ENCODE data around the gene ASIC2. TPM values are rescaled to one million over a fixed set of nuclear protein-coding genes. Genes with fewer than 3 reads are reported as not detected.

ASIC2 gene
- total RNA-seq, 1 experiment from 2014 or later, result not detected

DNA sequence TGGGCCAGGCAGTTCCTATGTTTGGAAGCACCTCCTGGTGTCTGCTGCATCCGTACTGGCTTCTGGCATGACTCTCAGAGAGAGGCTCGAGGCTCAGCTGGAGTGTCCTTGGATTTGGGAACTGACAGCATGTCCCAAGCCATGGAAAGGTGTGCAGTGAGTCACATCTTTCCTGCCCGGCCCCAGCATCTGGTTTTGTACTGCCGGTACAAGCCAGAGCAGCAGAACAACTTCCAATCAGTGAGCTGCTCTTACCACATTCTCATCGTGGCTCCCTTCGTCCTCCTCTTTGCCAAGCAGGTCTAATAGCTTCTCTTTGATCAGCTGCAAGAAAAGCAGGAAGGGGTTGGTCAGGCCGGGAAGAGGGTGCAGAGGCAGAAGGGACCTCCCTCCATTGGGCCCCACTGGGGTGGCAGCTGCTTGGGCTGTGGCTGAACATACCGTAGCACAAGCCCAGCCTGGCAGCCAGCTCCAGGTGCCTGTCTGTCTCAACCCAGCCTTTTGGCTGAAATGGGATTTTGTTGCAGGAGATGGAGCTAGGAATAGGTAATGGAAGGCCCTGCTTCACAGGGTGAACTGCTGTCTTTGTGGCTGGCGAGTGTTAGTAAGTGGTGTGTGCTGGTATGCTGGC, 277.3 kb downstream of the ASIC2 start:
- H3K36me3 ChIP-seq (ENCODE audit: insufficient read depth, low read length), result no peaks in the 10 kb centered on the region
- no peaks in the 10 kb centered on the region for H4K20me1 ChIP-seq (ENCODE audit: insufficient read depth, low read depth, low read length)
- H3K27ac ChIP-seq (ENCODE audit: low read length), result no peak overlapping the region
- H3K27me3 ChIP-seq (ENCODE audit: low read length), result no peaks in the 10 kb centered on the region
- no peaks in the 10 kb centered on the region for H3K79me2 ChIP-seq (ENCODE audit: low read length)
- H3K4me3 ChIP-seq (ENCODE audit: low read length), result no peak overlapping the region
- no peaks in the 10 kb centered on the region for H3K9me3 ChIP-seq (ENCODE audit: low read length)
- no peak overlapping the region for H3K9ac ChIP-seq (ENCODE audit: low read length)
- DNase-seq, result no peak
- H3K4me2 ChIP-seq (ENCODE audit: low read depth, low read length, poor library complexity, severe bottlenecking), result no peak overlapping the region
- H2AFZ ChIP-seq (ENCODE audit: low read length), result no peak overlapping the region
- H3K4me1 ChIP-seq (ENCODE audit: low read length), result no peaks in the 10 kb centered on the region
- H3K9me2 ChIP-seq (replicated peaks; ENCODE audit: insufficient read depth, low read length), result no peaks in the 10 kb centered on the region

DNA sequence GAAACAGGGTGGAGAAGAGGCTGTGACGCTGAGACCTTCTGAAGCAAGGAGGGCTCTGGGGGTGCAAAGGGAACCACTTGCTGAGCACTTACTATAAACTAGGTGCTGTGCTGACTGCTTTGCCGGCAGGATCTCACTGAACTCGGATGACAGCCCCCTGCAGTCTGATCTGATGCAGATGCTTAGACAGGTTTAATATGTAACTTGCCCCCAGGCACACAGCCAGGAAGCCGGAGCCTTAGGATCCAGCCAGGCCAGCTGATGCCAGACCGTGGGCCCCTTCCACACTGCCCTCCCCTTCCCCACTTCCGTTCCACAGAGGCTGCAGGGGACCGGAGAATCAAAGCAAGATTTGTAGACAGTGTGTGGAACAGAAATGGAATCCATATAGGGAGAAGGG, 278.3 kb downstream of the ASIC2 start:
- no peaks in the 10 kb centered on the region for H3K9me2 ChIP-seq (replicated peaks; ENCODE audit: insufficient read depth, low read length)
- H3K27me3 ChIP-seq (ENCODE audit: low read length), result no peaks in the 10 kb centered on the region
- no peak overlapping the region for H3K4me3 ChIP-seq (ENCODE audit: low read length)
- no peaks in the 10 kb centered on the region for H4K20me1 ChIP-seq (ENCODE audit: insufficient read depth, low read depth, low read length)
- H3K36me3 ChIP-seq (ENCODE audit: insufficient read depth, low read length), result no peaks in the 10 kb centered on the region
- no peak overlapping the region for H2AFZ ChIP-seq (ENCODE audit: low read length)
- H3K4me2 ChIP-seq (ENCODE audit: low read depth, low read length, poor library complexity, severe bottlenecking), result no peak overlapping the region
- H3K9ac ChIP-seq (ENCODE audit: low read length), result no peak overlapping the region
- H3K4me1 ChIP-seq (ENCODE audit: low read length), result no peaks in the 10 kb centered on the region
- no peaks in the 10 kb centered on the region for H3K79me2 ChIP-seq (ENCODE audit: low read length)
- DNase-seq, result no peak
- H3K9me3 ChIP-seq (ENCODE audit: low read length), result no peaks in the 10 kb centered on the region
- H3K27ac ChIP-seq (ENCODE audit: low read length), result no peak overlapping the region

DNA sequence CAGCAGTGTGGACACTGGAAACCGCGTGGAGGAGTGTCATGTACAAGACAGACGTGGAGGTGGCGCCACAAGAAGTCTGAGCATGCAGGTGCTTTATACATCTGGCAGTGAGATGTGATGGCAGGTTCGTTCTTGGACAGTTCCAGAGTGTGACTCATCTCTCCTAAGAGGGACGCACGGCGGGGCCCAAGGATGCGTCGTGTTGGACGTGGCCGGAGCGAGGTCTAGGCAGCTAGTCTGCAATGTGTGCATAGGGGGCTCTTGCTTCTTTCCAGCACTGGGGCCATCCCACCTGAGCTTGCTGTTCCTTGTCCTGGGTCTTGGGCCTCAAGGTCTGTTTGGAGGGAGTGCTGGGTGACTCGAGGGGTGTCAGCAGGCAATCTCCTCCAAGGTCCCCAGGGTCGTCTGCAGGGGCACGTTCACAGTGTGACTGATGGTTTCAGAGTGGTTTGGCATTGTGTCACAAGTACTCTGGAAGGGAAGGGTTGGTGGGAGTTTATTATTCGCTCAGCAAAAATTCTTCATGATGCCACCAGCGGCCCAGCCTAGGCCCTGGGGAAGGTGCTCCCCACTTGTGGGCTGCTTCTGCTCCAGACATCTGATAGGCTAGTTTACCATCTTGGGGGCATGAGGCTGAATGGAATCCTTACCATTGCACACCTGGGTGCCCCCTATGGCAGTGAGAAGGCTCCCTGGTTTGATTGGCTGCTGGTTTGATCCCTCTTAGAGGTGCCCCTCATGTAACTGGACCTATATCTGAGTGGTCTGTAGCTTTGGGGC, 279.3 kb downstream of the ASIC2 start:
- Histone ChIP-seq H3K27me3 (ENCODE audit: low read length) (no peaks in the 10 kb centered on the region), H3K79me2 (ENCODE audit: low read length) (no peaks in the 10 kb centered on the region)
- no peak for DNase-seq

DNA sequence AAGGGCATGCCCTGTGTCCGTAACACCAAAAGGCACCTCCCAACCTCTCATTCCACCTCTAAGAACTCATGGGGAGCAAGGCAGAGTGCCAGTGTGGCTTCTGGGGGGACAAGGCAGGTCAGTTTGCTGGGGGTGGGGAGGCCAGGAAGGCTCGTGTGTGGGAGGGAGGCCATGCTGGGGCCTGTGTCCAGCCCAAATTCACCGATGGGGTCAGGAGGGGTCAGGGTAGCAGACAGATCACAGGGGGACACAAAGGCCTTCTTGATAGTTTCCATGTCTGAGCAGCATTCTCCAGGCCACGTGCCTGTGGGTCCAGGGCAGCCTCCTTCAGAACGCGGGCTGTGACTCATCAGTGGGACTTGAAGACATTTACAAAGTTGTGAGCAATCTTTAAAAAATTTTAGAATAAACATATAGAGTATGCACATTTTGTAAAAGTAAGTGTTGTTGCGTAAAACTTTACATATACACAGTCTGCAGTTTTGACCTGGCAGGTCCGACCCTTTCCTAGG, 280.5 kb downstream of the ASIC2 start:
- Histone ChIP-seq H2AFZ (ENCODE audit: low read length) (no peak overlapping the region), H3K27me3 (ENCODE audit: low read length) (no peaks in the 10 kb centered on the region), H3K4me3 (ENCODE audit: low read length) (no peak overlapping the region)

More for the DNA sequence above, 279.3 kb downstream of the ASIC2 start:
- Histone ChIP-seq H3K9me3 (ENCODE audit: low read length) (no peaks in the 10 kb centered on the region), H3K4me2 (ENCODE audit: low read depth, low read length, poor library complexity, severe bottlenecking) (no peak overlapping the region), H3K36me3 (ENCODE audit: insufficient read depth, low read length) (no peaks in the 10 kb centered on the region), H3K9ac (ENCODE audit: low read length) (no peak overlapping the region), H3K4me3 (ENCODE audit: low read length) (no peak overlapping the region), H3K27ac (ENCODE audit: low read length) (no peak overlapping the region), H4K20me1 (ENCODE audit: insufficient read depth, low read depth, low read length) (no peaks in the 10 kb centered on the region), H3K4me1 (ENCODE audit: low read length) (no peaks in the 10 kb centered on the region), H2AFZ (ENCODE audit: low read length) (no peak overlapping the region), H3K9me2 (replicated peaks; ENCODE audit: insufficient read depth, low read length) (no peaks in the 10 kb centered on the region)

DNA sequence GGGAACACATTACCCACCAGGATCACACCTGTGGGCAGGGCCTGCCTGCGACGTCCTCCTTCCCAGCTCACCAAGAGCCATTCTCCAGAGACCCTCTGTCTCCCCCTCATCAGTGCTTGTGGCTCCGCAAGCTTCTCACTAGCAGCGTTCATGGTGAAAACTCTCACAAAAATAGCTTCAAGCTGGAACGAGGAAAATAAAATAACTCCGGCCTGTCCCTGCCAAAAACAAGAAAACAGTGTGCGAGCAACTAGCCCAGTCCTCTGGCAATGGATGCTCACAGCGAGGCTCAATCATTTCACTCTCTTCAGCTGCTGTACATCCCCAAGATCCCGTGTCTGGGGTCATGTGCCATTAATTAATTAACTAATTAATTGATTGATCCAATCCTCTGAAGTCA, 283.5 kb downstream of the ASIC2 start:
- H3K4me3 ChIP-seq (ENCODE audit: low read length), result no peak overlapping the region
- DNase-seq, result no peak
- H3K4me1 ChIP-seq (ENCODE audit: low read length), result no peaks in the 10 kb centered on the region
- no peaks in the 10 kb centered on the region for H3K79me2 ChIP-seq (ENCODE audit: low read length)
- no peaks in the 10 kb centered on the region for H3K27me3 ChIP-seq (ENCODE audit: low read length)
- no peaks in the 10 kb centered on the region for H3K9me3 ChIP-seq (ENCODE audit: low read length)
- H2AFZ ChIP-seq (ENCODE audit: low read length), result no peak overlapping the region
- H3K4me2 ChIP-seq (ENCODE audit: low read depth, low read length, poor library complexity, severe bottlenecking), result no peak overlapping the region
- no peaks in the 10 kb centered on the region for H3K9me2 ChIP-seq (replicated peaks; ENCODE audit: insufficient read depth, low read length)
- H4K20me1 ChIP-seq (ENCODE audit: insufficient read depth, low read depth, low read length), result no peaks in the 10 kb centered on the region
- H3K36me3 ChIP-seq (ENCODE audit: insufficient read depth, low read length), result no peaks in the 10 kb centered on the region
- no peak overlapping the region for H3K9ac ChIP-seq (ENCODE audit: low read length)
- no peak overlapping the region for H3K27ac ChIP-seq (ENCODE audit: low read length)

More for the DNA sequence above, 280.5 kb downstream of the ASIC2 start:
- Histone ChIP-seq H4K20me1 (ENCODE audit: insufficient read depth, low read depth, low read length) (no peaks in the 10 kb centered on the region), H3K9me2 (replicated peaks; ENCODE audit: insufficient read depth, low read length) (no peaks in the 10 kb centered on the region), H3K4me1 (ENCODE audit: low read length) (no peaks in the 10 kb centered on the region), H3K27ac (ENCODE audit: low read length) (no peak overlapping the region), H3K9me3 (ENCODE audit: low read length) (no peaks in the 10 kb centered on the region), H3K79me2 (ENCODE audit: low read length) (no peaks in the 10 kb centered on the region), H3K36me3 (ENCODE audit: insufficient read depth, low read length) (no peaks in the 10 kb centered on the region), H3K4me2 (ENCODE audit: low read depth, low read length, poor library complexity, severe bottlenecking) (no peak overlapping the region), H3K9ac (ENCODE audit: low read length) (no peak overlapping the region)
- DNase-seq, result no peak

DNA sequence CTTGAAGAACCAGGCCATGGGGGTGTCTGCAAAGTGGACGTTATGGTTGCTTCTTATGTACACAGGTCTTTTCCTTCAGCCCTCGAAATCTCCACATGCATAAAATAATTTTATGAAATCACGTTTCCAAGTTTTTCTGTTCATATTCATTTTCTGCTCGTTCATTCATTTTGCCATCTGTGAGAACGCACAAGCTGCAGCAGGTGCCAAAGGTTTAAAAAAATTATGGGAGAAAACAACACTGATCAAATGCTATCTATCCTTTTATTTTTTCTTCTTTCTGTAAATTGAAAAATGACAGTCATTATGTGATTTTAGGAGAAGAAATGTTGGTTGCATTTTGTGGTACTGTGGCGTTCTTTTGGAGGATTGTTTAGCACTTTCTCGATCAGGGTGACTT, 285.9 kb downstream of the ASIC2 start:
- Histone ChIP-seq H3K9me3 (ENCODE audit: low read length) (no peaks in the 10 kb centered on the region), H3K27me3 (ENCODE audit: low read length) (no peaks in the 10 kb centered on the region), H3K9ac (ENCODE audit: low read length) (no peak overlapping the region), H3K9me2 (replicated peaks; ENCODE audit: insufficient read depth, low read length) (no peaks in the 10 kb centered on the region), H3K4me2 (ENCODE audit: low read depth, low read length, poor library complexity, severe bottlenecking) (no peak overlapping the region), H3K4me3 (ENCODE audit: low read length) (no peak overlapping the region), H3K4me1 (ENCODE audit: low read length) (no peaks in the 10 kb centered on the region), H3K79me2 (ENCODE audit: low read length) (no peaks in the 10 kb centered on the region), H4K20me1 (ENCODE audit: insufficient read depth, low read depth, low read length) (no peaks in the 10 kb centered on the region), H3K27ac (ENCODE audit: low read length) (no peak overlapping the region), H2AFZ (ENCODE audit: low read length) (no peak overlapping the region), H3K36me3 (ENCODE audit: insufficient read depth, low read length) (no peaks in the 10 kb centered on the region)
- no peak for DNase-seq

DNA sequence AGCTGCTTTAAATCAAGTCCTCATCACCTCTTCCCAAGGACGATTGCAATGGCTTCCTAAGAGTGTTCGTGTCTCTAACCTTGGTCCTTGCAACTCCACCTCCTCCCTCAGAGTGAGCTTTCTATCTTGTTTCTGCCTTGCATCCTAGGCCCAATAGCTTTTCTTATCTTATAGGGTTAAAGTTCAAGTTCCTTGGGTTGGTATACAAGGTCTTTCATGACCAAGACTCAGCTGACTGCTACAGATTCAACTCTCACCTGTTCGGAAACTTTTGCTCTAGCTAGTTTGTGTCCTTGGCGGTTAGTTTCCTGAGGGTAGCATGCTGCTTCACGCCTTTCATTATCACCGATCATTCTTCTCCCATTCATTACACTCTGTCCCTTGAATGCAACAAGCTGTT, 290.8 kb downstream of the ASIC2 start:
- no peaks in the 10 kb centered on the region for H3K36me3 ChIP-seq (ENCODE audit: insufficient read depth, low read length)
- no peak overlapping the region for H3K9ac ChIP-seq (ENCODE audit: low read length)
- H3K79me2 ChIP-seq (ENCODE audit: low read length), result no peaks in the 10 kb centered on the region
- no peaks in the 10 kb centered on the region for H3K9me3 ChIP-seq (ENCODE audit: low read length)
- no peaks in the 10 kb centered on the region for H3K27me3 ChIP-seq (ENCODE audit: low read length)
- H3K4me3 ChIP-seq (ENCODE audit: low read length), result no peak overlapping the region
- no peak overlapping the region for H3K4me2 ChIP-seq (ENCODE audit: low read depth, low read length, poor library complexity, severe bottlenecking)
- no peaks in the 10 kb centered on the region for H4K20me1 ChIP-seq (ENCODE audit: insufficient read depth, low read depth, low read length)
- no peak overlapping the region for H2AFZ ChIP-seq (ENCODE audit: low read length)
- no peaks in the 10 kb centered on the region for H3K9me2 ChIP-seq (replicated peaks; ENCODE audit: insufficient read depth, low read length)
- H3K4me1 ChIP-seq (ENCODE audit: low read length), result no peaks in the 10 kb centered on the region
- no peak for DNase-seq
- H3K27ac ChIP-seq (ENCODE audit: low read length), result no peak overlapping the region

DNA sequence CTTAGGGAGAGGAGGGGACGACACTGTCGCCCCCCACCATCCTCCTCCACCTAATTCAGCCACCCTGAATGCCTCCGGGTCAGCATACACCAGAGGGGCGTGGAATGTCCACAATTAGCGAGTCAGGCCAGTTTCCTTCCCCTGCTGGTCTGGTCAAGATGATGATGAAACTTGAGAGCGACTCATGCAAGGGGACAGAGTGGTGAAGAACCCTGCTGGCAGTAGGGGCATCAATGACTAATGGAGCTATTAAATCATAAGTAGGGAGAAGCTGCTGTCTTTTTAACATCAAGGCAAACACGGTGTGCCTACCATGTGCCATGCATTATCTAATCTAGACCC, 294.2 kb downstream of the ASIC2 start:
- Histone ChIP-seq H3K79me2 (ENCODE audit: low read length) (no peaks in the 10 kb centered on the region), H3K9ac (ENCODE audit: low read length) (no peak overlapping the region), H3K4me3 (ENCODE audit: low read length) (no peak overlapping the region), H4K20me1 (ENCODE audit: insufficient read depth, low read depth, low read length) (no peaks in the 10 kb centered on the region), H3K36me3 (ENCODE audit: insufficient read depth, low read length) (no peaks in the 10 kb centered on the region), H3K9me3 (ENCODE audit: low read length) (no peaks in the 10 kb centered on the region), H3K27me3 (ENCODE audit: low read length) (no peaks in the 10 kb centered on the region), H3K4me1 (ENCODE audit: low read length) (no peaks in the 10 kb centered on the region), H2AFZ (ENCODE audit: low read length) (no peak overlapping the region), H3K4me2 (ENCODE audit: low read depth, low read length, poor library complexity, severe bottlenecking) (no peak overlapping the region), H3K9me2 (replicated peaks; ENCODE audit: insufficient read depth, low read length) (no peaks in the 10 kb centered on the region), H3K27ac (ENCODE audit: low read length) (no peak overlapping the region)
- DNase-seq, result no peak

Measured in Karpas-422 (cell line).